Measurements from ENCODE around the gene NOC2L. TPM values are rescaled to one million over a fixed set of nuclear protein-coding genes. Genes with fewer than 3 reads are reported as not detected.
A peak's percentile ranks its signal among the peaks of the same experiment; 100 is the strongest.

The NOC2L gene
- total RNA-seq, 2 donors from 2014 or later: 45.2 to 51.7 TPM

GRCh38 chr1:942864-943533 lies 16.1 kb downstream of the NOC2L start:
- Mint-ChIP-seq H3K27me3 (peaks cover 15% of the 10 kb centered on the region), H3K36me3 (ENCODE audit: low read depth) (peaks cover 3% of the 10 kb centered on the region), H3K4me3 (peak overlapping the region; percentile 45), H3K27ac (no peak overlapping the region), H3K4me1 (peaks cover 7% of the 10 kb centered on the region)
- ATAC-seq (no peak), DNase-seq (no peak)
- H3K9me3 ChIP-seq (ENCODE audit: control insufficient read depth, low read length, poor library complexity, severe bottlenecking): no peaks in the 10 kb centered on the region

- Mint-ChIP-seq H3K36me3 (ENCODE audit: low read depth) (peaks cover 2% of the 10 kb centered on the region), H3K4me1 (peaks cover 7% of the 10 kb centered on the region), H3K27ac (no peak overlapping the region), H3K4me3 (peak overlapping the region; percentile 41), H3K27me3 (peaks cover 19% of the 10 kb centered on the region)
- ATAC-seq (no peak), DNase-seq (no peak)
- H3K9me3 ChIP-seq (ENCODE audit: control insufficient read depth, low read length, poor library complexity, severe bottlenecking): no peaks in the 10 kb centered on the region
Observed at GRCh38 chr1:942411-942821, 16.6 kb downstream of the NOC2L start.

DNA sequence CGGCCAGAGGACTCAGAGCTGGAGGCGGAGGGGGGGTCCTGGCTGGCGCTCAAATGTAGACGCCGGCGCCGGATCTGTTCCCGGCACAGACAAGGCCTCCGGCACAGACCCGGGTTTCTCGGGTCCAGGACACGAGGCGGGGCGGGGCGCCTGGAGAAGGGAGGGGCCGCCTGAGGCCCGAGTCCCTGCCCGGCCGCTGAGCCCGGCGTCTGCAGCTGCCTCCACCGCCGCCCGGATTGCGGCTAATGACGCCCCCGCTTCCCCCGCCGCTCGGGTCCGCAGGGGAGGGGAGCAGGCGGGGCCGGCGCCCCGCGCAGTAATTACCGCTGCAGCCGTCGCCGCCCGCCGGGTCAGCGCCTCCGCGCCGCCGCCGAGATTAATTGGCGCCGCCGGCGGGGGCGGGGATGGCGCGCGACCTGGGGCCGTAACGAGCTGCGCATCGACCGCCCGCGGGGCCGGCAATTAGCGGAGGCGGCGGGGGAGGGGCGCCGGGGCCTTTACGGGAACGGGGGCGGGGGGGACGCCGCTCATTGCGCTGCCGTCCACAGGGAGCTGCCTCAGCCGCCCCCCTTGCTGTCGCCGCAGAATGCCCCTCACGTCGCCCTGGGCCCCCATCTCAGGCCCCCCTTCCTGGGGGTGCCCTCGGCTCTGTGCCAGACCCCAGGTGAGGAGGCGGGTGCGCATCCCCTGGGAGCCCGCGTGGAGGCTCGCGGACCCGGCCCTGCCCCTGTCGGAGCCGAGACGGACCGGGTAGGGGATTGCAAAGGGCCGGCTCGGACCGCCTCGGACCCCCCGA lies 17.3 kb downstream of the NOC2L start:
- ATAC-seq: peak; percentile 21
- H3K27me3 Mint-ChIP-seq: peaks cover 19% of the 10 kb centered on the region
- H3K36me3 Mint-ChIP-seq (ENCODE audit: low read depth): peaks cover 2% of the 10 kb centered on the region
- H3K4me1 Mint-ChIP-seq: peaks cover 7% of the 10 kb centered on the region
- H3K9me3 ChIP-seq (ENCODE audit: control insufficient read depth, low read length, poor library complexity, severe bottlenecking): no peaks in the 10 kb centered on the region
- peak overlapping the region; percentile 82 for H3K4me3 Mint-ChIP-seq
- H3K27ac Mint-ChIP-seq: no peak overlapping the region
- no peak for DNase-seq

- Mint-ChIP-seq H3K27ac (no peak overlapping the region), H3K27me3 (peaks cover 19% of the 10 kb centered on the region), H3K4me1 (peaks cover 7% of the 10 kb centered on the region)
Observed at GRCh38 chr1:941015-941587, 18.0 kb downstream of the NOC2L start.

GRCh38 chr1:940107-941014 lies 18.7 kb downstream of the NOC2L start:
- Mint-ChIP-seq H3K4me1 (peaks cover 7% of the 10 kb centered on the region), H3K27ac (no peak overlapping the region), H3K36me3 (ENCODE audit: low read depth) (no peaks in the 10 kb centered on the region), H3K27me3 (peaks cover 22% of the 10 kb centered on the region), H3K4me3 (peak overlapping the region; percentile 82)
- no peak for DNase-seq
- H3K9me3 ChIP-seq (ENCODE audit: control insufficient read depth, low read length, poor library complexity, severe bottlenecking): no peaks in the 10 kb centered on the region
- peak; percentile 28 for ATAC-seq

More at GRCh38 chr1:941015-941587, 18.0 kb downstream of the NOC2L start:
- no peak for ATAC-seq
- Mint-ChIP-seq H3K36me3 (ENCODE audit: low read depth) (peaks cover 2% of the 10 kb centered on the region), H3K4me3 (peak overlapping the region; percentile 82)
- DNase-seq: no peak
- no peaks in the 10 kb centered on the region for H3K9me3 ChIP-seq (ENCODE audit: control insufficient read depth, low read length, poor library complexity, severe bottlenecking)

GRCh38 chr1:939511-940106 lies 19.4 kb downstream of the NOC2L start:
- no peak overlapping the region for H3K27ac Mint-ChIP-seq
- peaks cover 28% of the 10 kb centered on the region for H3K27me3 Mint-ChIP-seq
- no peaks in the 10 kb centered on the region for H3K36me3 Mint-ChIP-seq (ENCODE audit: low read depth)
- peaks cover 8% of the 10 kb centered on the region for H3K4me1 Mint-ChIP-seq
- H3K9me3 ChIP-seq (ENCODE audit: control insufficient read depth, low read length, poor library complexity, severe bottlenecking): no peaks in the 10 kb centered on the region
- ATAC-seq (no peak), DNase-seq (no peak)
- peak overlapping the region; percentile 58 for H3K4me3 Mint-ChIP-seq

DNA sequence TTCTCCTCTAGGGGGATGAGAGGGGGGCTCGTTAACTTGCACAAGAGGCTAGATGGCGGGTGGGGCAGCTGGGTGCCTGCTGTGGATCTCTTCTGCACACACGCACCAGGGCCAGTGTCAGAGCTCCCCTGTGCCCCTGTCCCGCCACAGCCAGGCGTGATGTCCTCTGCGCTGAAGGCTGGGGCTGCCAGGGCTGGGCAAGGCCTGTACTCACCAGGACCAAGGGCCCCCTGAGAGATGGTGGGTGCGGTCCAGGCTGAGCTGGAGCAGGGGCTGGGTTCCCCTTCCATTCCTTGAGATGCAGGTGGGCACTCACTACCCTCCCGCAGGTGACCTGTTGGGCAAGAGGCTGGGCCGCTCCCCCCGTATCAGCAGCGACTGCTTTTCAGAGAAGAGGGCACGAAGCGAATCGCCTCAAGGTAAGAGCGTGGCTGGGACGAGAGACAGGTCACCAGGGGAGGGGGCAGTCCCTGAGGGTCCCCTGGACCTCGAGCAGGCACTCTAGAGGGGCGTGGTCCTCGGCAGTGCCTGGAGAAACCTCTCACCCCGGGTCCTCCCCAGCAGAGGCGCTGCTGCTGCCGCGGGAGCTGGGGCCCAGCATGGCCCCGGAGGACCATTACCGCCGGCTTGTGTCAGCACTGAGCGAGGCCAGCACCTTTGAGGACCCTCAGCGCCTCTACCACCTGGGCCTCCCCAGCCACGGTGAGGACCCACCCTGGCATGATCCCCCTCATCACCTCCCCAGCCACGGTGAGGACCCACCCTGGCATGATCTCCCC lies 20.2 kb downstream of the NOC2L start:
- Mint-ChIP-seq H3K36me3 (ENCODE audit: low read depth) (no peaks in the 10 kb centered on the region), H3K27me3 (peaks cover 28% of the 10 kb centered on the region), H3K4me1 (peaks cover 8% of the 10 kb centered on the region), H3K27ac (no peak overlapping the region), H3K4me3 (no peak overlapping the region)
- no peaks in the 10 kb centered on the region for H3K9me3 ChIP-seq (ENCODE audit: control insufficient read depth, low read length, poor library complexity, severe bottlenecking)
- no peak for DNase-seq
- ATAC-seq: no peak

DNA sequence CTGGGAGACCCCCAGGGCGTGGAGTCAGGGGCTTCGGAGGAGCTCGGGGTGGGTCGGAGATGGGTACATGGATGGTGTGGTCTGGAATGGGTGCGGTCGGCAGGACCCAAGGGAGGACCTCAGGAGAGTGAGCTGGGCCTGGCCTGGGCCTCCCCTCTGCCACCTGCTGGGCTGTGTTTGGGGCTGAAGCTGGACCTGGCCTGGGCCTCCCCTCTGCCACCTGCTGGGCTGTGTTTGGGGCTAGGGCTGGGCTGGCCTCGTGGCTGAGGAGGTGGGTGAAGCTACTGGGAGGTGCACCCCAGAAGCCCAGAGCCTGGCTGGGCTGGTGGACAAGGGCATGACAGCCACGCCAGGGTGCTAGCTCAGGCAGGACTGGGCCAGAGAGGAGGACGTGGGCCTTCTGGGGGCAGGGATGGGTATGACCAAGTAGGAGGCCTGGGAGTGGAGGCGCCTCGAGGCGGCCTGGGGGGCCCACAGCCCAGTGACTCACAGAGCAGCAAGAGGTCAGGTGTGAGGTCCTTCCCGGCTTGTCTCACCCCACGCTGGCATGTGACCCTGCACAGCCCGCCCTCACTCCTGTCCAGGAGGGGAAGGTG lies 20.9 kb downstream of the NOC2L start:
- Mint-ChIP-seq H3K4me1 (peaks cover 8% of the 10 kb centered on the region), H3K36me3 (ENCODE audit: low read depth) (no peaks in the 10 kb centered on the region), H3K4me3 (no peak overlapping the region), H3K27me3 (peaks cover 28% of the 10 kb centered on the region), H3K27ac (no peak overlapping the region)
- no peak for DNase-seq
- no peaks in the 10 kb centered on the region for H3K9me3 ChIP-seq (ENCODE audit: control insufficient read depth, low read length, poor library complexity, severe bottlenecking)
- peak; percentile 32 for ATAC-seq

DNA sequence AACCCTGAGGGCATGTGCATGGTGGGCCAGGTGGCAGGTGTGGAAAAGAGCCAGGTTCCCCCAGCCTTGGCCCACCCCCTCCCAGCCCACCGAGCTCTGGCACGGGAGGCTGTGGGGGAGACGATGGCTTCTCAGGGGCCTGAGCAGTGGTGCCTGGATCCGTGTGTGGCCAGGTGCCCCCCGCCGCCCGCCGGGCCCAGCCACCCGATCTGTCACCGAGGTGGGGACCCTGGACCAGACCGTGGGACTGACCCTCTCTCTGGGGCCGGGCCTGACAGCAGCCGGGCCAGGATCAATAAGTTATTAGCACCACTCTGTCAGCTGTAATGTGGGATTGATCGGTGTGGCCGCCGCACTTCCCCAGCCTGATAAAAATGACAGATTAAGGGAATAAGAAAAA lies 21.5 kb downstream of the NOC2L start:
- peaks cover 8% of the 10 kb centered on the region for H3K4me1 Mint-ChIP-seq
- peaks cover 28% of the 10 kb centered on the region for H3K27me3 Mint-ChIP-seq
- no peak overlapping the region for H3K27ac Mint-ChIP-seq
- H3K4me3 Mint-ChIP-seq: no peak overlapping the region
- no peaks in the 10 kb centered on the region for H3K36me3 Mint-ChIP-seq (ENCODE audit: low read depth)
- H3K9me3 ChIP-seq (ENCODE audit: control insufficient read depth, low read length, poor library complexity, severe bottlenecking): no peaks in the 10 kb centered on the region
- DNase-seq (no peak), ATAC-seq (no peak)

- Mint-ChIP-seq H3K4me3 (no peak overlapping the region), H3K27me3 (peaks cover 28% of the 10 kb centered on the region), H3K27ac (no peak overlapping the region), H3K4me1 (peaks cover 8% of the 10 kb centered on the region), H3K36me3 (ENCODE audit: low read depth) (no peaks in the 10 kb centered on the region)
- no peak for ATAC-seq
- no peak for DNase-seq
- H3K9me3 ChIP-seq (ENCODE audit: control insufficient read depth, low read length, poor library complexity, severe bottlenecking): no peaks in the 10 kb centered on the region
Observed at GRCh38 chr1:936348-937264, 22.4 kb downstream of the NOC2L start.

- ATAC-seq: no peak
- H3K36me3 Mint-ChIP-seq (ENCODE audit: low read depth): no peaks in the 10 kb centered on the region
- no peak overlapping the region for H3K4me3 Mint-ChIP-seq
- H3K27me3 Mint-ChIP-seq: peaks cover 27% of the 10 kb centered on the region
- DNase-seq: no peak
- no peak overlapping the region for H3K27ac Mint-ChIP-seq
- peaks cover 8% of the 10 kb centered on the region for H3K4me1 Mint-ChIP-seq
- no peaks in the 10 kb centered on the region for H3K9me3 ChIP-seq (ENCODE audit: control insufficient read depth, low read length, poor library complexity, severe bottlenecking)
Observed at GRCh38 chr1:935751-936231, 23.3 kb downstream of the NOC2L start.

Data from T-helper 17 cell (primary cell).